Endothelial cell of umbilical vein (primary cell): ENCODE data around the gene KCNC1. TPM values are rescaled to one million over a fixed set of nuclear protein-coding genes. Genes with fewer than 3 reads are reported as not detected.

ENCODE experiments used
- BruUV-seq: library from RNA; stranded (reverse); fragments of 400-500 nt; replicated peaks from 2 replicates; lab custom pipeline; 2021; lab: Mats Ljungman, UMichigan
- CTCF ChIA-PET: fragments of 300-600, 350-600 bp; sonication (Branson Sonifier 250); formaldehyde crosslinking; loops from one replicate; lab custom pipeline; 2021; ENCODE audit warnings: antibody characterized with exemption, inconsistent platforms; lab: Charles Lee
- POLR2A ChIA-PET: fragments of 300-600, 350-600 bp; sonication (Branson Sonifier 250); formaldehyde crosslinking; loops from one replicate; lab custom pipeline; 2021; ENCODE audit warnings: antibody characterized with exemption, inconsistent platforms; lab: Charles Lee
- DNase-seq: peaks from one replicate; pipeline ENCODE4 v3.0.0-alpha.2; 2011; ENCODE audit warnings: low read depth, low spot score
- FAIRE-seq: peaks from 2 replicates; lab custom pipeline; 2011; peaks lifted over from hg19 to GRCh38; lab: Jason Lieb, UNC
- H2AFZ ChIP-seq: 2 replicates; pipeline ENCODE4 v1.6.0; 2012; ENCODE audit warnings: low read depth, low read length, control low read depth, inconsistent platforms
- H3K27ac ChIP-seq: 2 replicates; pipeline ENCODE4 v1.5.1; 2011; ENCODE audit warnings: low read depth, mild to moderate bottlenecking, control low read depth, low read length, moderate library complexity; ENCODE audit not compliant: insufficient read depth
- H3K27me3 ChIP-seq, 2 experiments: 2 replicates each; pipeline versions ENCODE4 v1.6.0 to v1.6.1; 2011; ENCODE audit warnings: low read length in 2 of 2, mixed read lengths in 1 of 2; ENCODE audit not compliant: control insufficient read depth in 2 of 2, insufficient read depth in 2 of 2
- H3K36me3 ChIP-seq, 2 experiments: 2 replicates in 1 of 2; 3 replicates in 1 of 2; pipeline ENCODE4 v1.5.1; 2011; ENCODE audit warnings: low read length in 2 of 2, mild to moderate bottlenecking in 1 of 2, moderate library complexity in 1 of 2; ENCODE audit not compliant: control insufficient read depth in 2 of 2, insufficient read depth in 2 of 2; ENCODE audit errors: extremely low read depth in 1 of 2
- H3K4me1 ChIP-seq: 3 replicates; pipeline ENCODE4 v1.5.1; 2011; ENCODE audit warnings: mild to moderate bottlenecking, low read length; ENCODE audit not compliant: control insufficient read depth, insufficient read depth; ENCODE audit errors: extremely low read depth
- H3K4me2 ChIP-seq: 2 replicates; pipeline ENCODE4 v1.6.1; 2011; ENCODE audit warnings: low read length, control low read depth, mixed read lengths; ENCODE audit not compliant: insufficient read depth
- H3K4me3 ChIP-seq, 3 experiments: fragments of 200-600 bp in 1 of 3; sonication (generic), shearing (Covaris generic) in 1 of 3; replicated peaks in 1 of 3; 2 replicates each; pipeline ENCODE4 v1.5.1; 2011 to 2016; ENCODE audit warnings: control low read depth in 3 of 3, low read length in 3 of 3, mild to moderate bottlenecking in 2 of 3, inconsistent platforms in 1 of 3, low read depth in 1 of 3, moderate library complexity in 1 of 3; ENCODE audit not compliant: insufficient read depth in 1 of 3
- H3K79me2 ChIP-seq: 2 replicates; pipeline ENCODE4 v1.6.0; 2012; ENCODE audit warnings: low read length, inconsistent platforms; ENCODE audit not compliant: control insufficient read depth, insufficient read depth
- H3K9ac ChIP-seq: replicated peaks from 2 replicates; pipeline ENCODE3; 2011; ENCODE audit warnings: low read length, control low read depth; ENCODE audit not compliant: insufficient read depth; ENCODE audit errors: extremely low read depth
- H3K9me1 ChIP-seq: replicated peaks from 3 replicates; pipeline ENCODE4 v1.6.0; 2011; ENCODE audit warnings: mild to moderate bottlenecking, low read length; ENCODE audit not compliant: control insufficient read depth, insufficient read depth; ENCODE audit errors: extremely low read depth
- H3K9me3 ChIP-seq: replicated peaks from 2 replicates; pipeline ENCODE4 v1.5.1; 2012; ENCODE audit warnings: low read length, inconsistent platforms; ENCODE audit not compliant: control insufficient read depth, insufficient read depth
- H4K20me1 ChIP-seq: replicated peaks from 2 replicates; pipeline ENCODE3; 2011; ENCODE audit warnings: mild to moderate bottlenecking, low read length; ENCODE audit not compliant: control insufficient read depth, insufficient read depth; ENCODE audit errors: extremely low read depth
- CTCF ChIP-seq, 2 donors: IDR thresholded peaks; 1 replicate in 1 of 2; 2 replicates in 1 of 2; pipeline ENCODE4 v1.5.1; 2011; ENCODE audit warnings: low read length in 2 of 2, mild to moderate bottlenecking in 2 of 2, moderate library complexity in 2 of 2, control low read depth in 1 of 2, inconsistent platforms in 1 of 2, low read depth in 1 of 2; ENCODE audit not compliant: insufficient read depth in 1 of 2; ENCODE audit errors: extremely low read depth in 1 of 2
- EZH2 ChIP-seq: IDR thresholded peaks from 2 replicates; pipeline ENCODE4 v1.6.1; 2012; ENCODE audit warnings: borderline replicate concordance, low read depth, mild to moderate bottlenecking, moderate library complexity, low read length, inconsistent platforms; ENCODE audit not compliant: severe bottlenecking
- FOS ChIP-seq: IDR thresholded peaks from 2 replicates; pipeline ENCODE4 v1.6.1; 2011; ENCODE audit warnings: mild to moderate bottlenecking, low read length, moderate library complexity, borderline replicate concordance; ENCODE audit not compliant: insufficient read depth
- GATA2 ChIP-seq: IDR thresholded peaks from 2 replicates; pipeline ENCODE4 v1.7.0; 2011; ENCODE audit warnings: low read depth, mild to moderate bottlenecking, moderate library complexity, mixed read lengths, low read length; ENCODE audit not compliant: insufficient read length, insufficient read depth
- JUN ChIP-seq: IDR thresholded peaks from 2 replicates; pipeline ENCODE4 v1.6.1; 2011; ENCODE audit warnings: borderline replicate concordance, low read depth; ENCODE audit not compliant: insufficient read length, insufficient read depth
- MAX ChIP-seq: IDR thresholded peaks from 2 replicates; pipeline ENCODE4 v1.6.1; 2011; ENCODE audit not compliant: insufficient read depth, insufficient read length
- MYC ChIP-seq: IDR thresholded peaks from one replicate; pipeline ENCODE4 v1.6.1; 2011; ENCODE audit warnings: mild to moderate bottlenecking, low read depth, low read length
- POLR2A ChIP-seq: IDR thresholded peaks from 2 replicates; pipeline ENCODE4 v1.6.1; 2012; ENCODE audit warnings: low read depth, mild to moderate bottlenecking, control low read depth, low read length
- POLR2AphosphoS5 ChIP-seq: IDR thresholded peaks from 2 replicates; pipeline ENCODE4 v1.6.1; 2012; ENCODE audit warnings: low read depth, mild to moderate bottlenecking, control low read depth, low read length, moderate library complexity; ENCODE audit not compliant: insufficient read depth
- dilution Hi-C: fragments of 300-500 bp; cut with MboI; formaldehyde crosslinking; loops from one replicate; pipeline ENCODE4 v1.15.0; 2019; ENCODE audit warnings: low sequenced_read_pairs; ENCODE audit not compliant: extremely low pct_ligation_motif_present
- intact Hi-C: fragments of 100-400 bp; cut with micrococcal nuclease; formaldehyde crosslinking; loops from one replicate; pipeline ENCODE4 v1.10.0; 2022
- polyA plus RNA-seq, 4 experiments: library from polyadenylated mRNA; depleted of rRNA in 3 of 4; stranded (reverse) in 3 of 4; unstranded in 1 of 4; fragments of >200 nt; gene quantifications; 2 replicates each; pipeline versions ENCODE4 v1.2.1 to v1.2.3, GENCODE V29; 2011 to 2012; ENCODE audit warnings: missing spikeins in 1 of 4
- total RNA-seq: library from RNA; stranded (reverse); gene quantifications from 2 replicates; pipeline ENCODE4 v1.2.3, GENCODE V29; 2021

KCNC1 gene
- total and polyA plus RNA-seq, 2 donors (not counting 3 experiments of a cell fraction or from before 2014, with no cell fraction given), result not detected

GRCh38 chr11:17748044-17748443 is 13.5 kb downstream of the KCNC1 start:
- Histone ChIP-seq H3K36me3 (no peaks in the 10 kb centered on the region), H3K27me3 (no peaks in the 10 kb centered on the region), H4K20me1 (no peaks in the 10 kb centered on the region), H3K9me1 (no peaks in the 10 kb centered on the region), H3K4me3 (no peak overlapping the region), H3K27ac (no peak overlapping the region), H3K9ac (no peak overlapping the region), H3K4me2 (no peak overlapping the region), H3K4me1 (no peaks in the 10 kb centered on the region), H2AFZ (no peak overlapping the region), H3K9me3 (no peaks in the 10 kb centered on the region), H3K79me2 (no peaks in the 10 kb centered on the region)
- intact Hi-C loops (no loop called here), dilution Hi-C loops (no loop called here)
- FAIRE-seq, result no peak
- no peak for DNase-seq
- no TSS peak for BruUV-seq
- POLR2A ChIA-PET, result no interaction called here
- TF ChIP-seq FOS, result no peak
- no peak for TF ChIP-seq JUN
- TF ChIP-seq POLR2AphosphoS5, result no peak
- TF ChIP-seq MYC, result no peak
- no peak for TF ChIP-seq GATA2
- CTCF ChIA-PET, result interaction anchor here (1.5 to 2.3 kb wide), 3 partner anchors 13 to 19 kb away, joined by 3 to 6 read pairs (median 5); no protein-coding TSS in a partner anchor

GRCh38 chr11:17748761-17749721 is 14.5 kb downstream of the KCNC1 start:
- Histone ChIP-seq H3K9me1 (no peaks in the 10 kb centered on the region), H3K4me1 (no peaks in the 10 kb centered on the region), H4K20me1 (no peaks in the 10 kb centered on the region), H3K9me3 (no peaks in the 10 kb centered on the region), H3K9ac (no peak overlapping the region), H3K27ac (no peak overlapping the region), H2AFZ (no peak overlapping the region), H3K79me2 (no peaks in the 10 kb centered on the region), H3K27me3 (no peaks in the 10 kb centered on the region), H3K4me3 (no peak overlapping the region), H3K36me3 (no peaks in the 10 kb centered on the region), H3K4me2 (no peak overlapping the region)
- DNase-seq (no peak), FAIRE-seq (no peak)
- dilution Hi-C loops (no loop called here), intact Hi-C loops (no loop called here)
- ChIA-PET POLR2A (no interaction called here), CTCF (no interaction called here)
- no peak for TF ChIP-seq GATA2
- no peak for TF ChIP-seq FOS
- no peak for TF ChIP-seq MAX
- TF ChIP-seq CTCF (IDR thresholded peaks at IDR 0.05; ENCODE audit: extremely low read depth in 1 of 2, insufficient read depth in 1 of 2, low read depth in 1 of 2, low read length in 2 of 2), result no peak
- TF ChIP-seq JUN, result no peak
- TF ChIP-seq EZH2, result no peak
- no peak for TF ChIP-seq POLR2AphosphoS5
- no peak for TF ChIP-seq MYC
- no peak for TF ChIP-seq POLR2A
- BruUV-seq, result no TSS peak
